Keratinocyte (primary cell): ENCODE results near the gene PLXNA3.

Source experiments
- CTCF ChIP-seq, 3 experiments: IDR thresholded peaks in 1 of 3; conservative IDR thresholded peaks in 1 of 3; optimal IDR thresholded peaks in 1 of 3; 2 replicates in 2 of 3; 3 replicates in 1 of 3; pipeline versions ENCODE3 to v1.5.1; 2011; ENCODE audit warnings: low read length in 3 of 3, mild to moderate bottlenecking in 3 of 3, moderate library complexity in 2 of 3, control low read depth in 1 of 3, inconsistent platforms in 1 of 3; ENCODE audit not compliant: insufficient read depth in 2 of 3; ENCODE audit errors: extremely low read depth in 1 of 3
- EZH2 ChIP-seq: IDR thresholded peaks from one replicate; pipeline ENCODE4 v1.6.1; 2012; ENCODE audit warnings: inconsistent platforms, mild to moderate bottlenecking, low read length, moderate library complexity

GRCh38 chrX:154466036-154466435, 8.0 kb downstream of the PLXNA3 start:
- TF ChIP-seq CTCF (optimal IDR thresholded peaks at IDR 0.05 in 1 of 3, IDR thresholded peaks at IDR 0.05 in 1 of 3, conservative IDR thresholded peaks at IDR 0.05 in 1 of 3; ENCODE audit: extremely low read depth in 1 of 3, insufficient read depth in 2 of 3, low read length in 3 of 3) (no peak), EZH2 (no peak)
